H9 (cell line): ENCODE data around the gene TMEM135. TPM values are rescaled to one million over a fixed set of nuclear protein-coding genes. Genes with fewer than 3 reads are reported as not detected.

Experiments
- DNase-seq: peaks from one replicate; pipeline ENCODE4 v3.0.0-alpha.2; 2017
- H2AFZ ChIP-seq: one replicate; pipeline ENCODE4 v1.6.1; 2013; ENCODE audit warnings: mild to moderate bottlenecking, low read length, control low read depth, moderate library complexity
- H2AK5ac ChIP-seq: 2 replicates; pipeline ENCODE4 v1.6.1; 2013; ENCODE audit warnings: low read length, control low read depth, mixed read lengths; ENCODE audit not compliant: insufficient read length
- H2BK120ac ChIP-seq: one replicate; pipeline ENCODE4 v1.6.1; 2013; ENCODE audit warnings: low read depth, mild to moderate bottlenecking, low read length, control low read depth, inconsistent platforms; ENCODE audit not compliant: poor library complexity, severe bottlenecking
- H2BK12ac ChIP-seq: 2 replicates; pipeline ENCODE4 v1.6.1; 2013; ENCODE audit warnings: low read length, control low read depth, mixed read lengths, low read depth; ENCODE audit not compliant: insufficient read length
- H2BK15ac ChIP-seq: 2 replicates; pipeline ENCODE4 v1.6.1; 2013; ENCODE audit warnings: low read depth, low read length, control low read depth
- H2BK20ac ChIP-seq: one replicate; pipeline ENCODE4 v1.6.1; 2013; ENCODE audit warnings: low read depth, mild to moderate bottlenecking, low read length, control low read depth, inconsistent platforms; ENCODE audit not compliant: poor library complexity, severe bottlenecking
- H2BK5ac ChIP-seq: 2 replicates; pipeline ENCODE4 v1.6.1; 2013; ENCODE audit warnings: low read length, control low read depth, mixed read lengths; ENCODE audit not compliant: insufficient read length
- H3K14ac ChIP-seq: 2 replicates; pipeline ENCODE4 v1.6.1; 2013; ENCODE audit warnings: low read length, control low read depth; ENCODE audit not compliant: insufficient read depth
- H3K18ac ChIP-seq: 2 replicates; pipeline ENCODE4 v1.6.1; 2013; ENCODE audit warnings: low read depth, mild to moderate bottlenecking, mixed read lengths, low read length, control low read depth; ENCODE audit not compliant: insufficient read length
- H3K23ac ChIP-seq: 2 replicates; pipeline ENCODE4 v1.6.1; 2013; ENCODE audit warnings: low read length, control low read depth, mixed read lengths, low read depth; ENCODE audit not compliant: insufficient read length
- H3K23me2 ChIP-seq: 2 replicates; pipeline ENCODE4 v1.6.1; 2013; ENCODE audit warnings: low read depth, mild to moderate bottlenecking, mixed read lengths, low read length, control low read depth; ENCODE audit not compliant: insufficient read length, poor library complexity, severe bottlenecking
- H3K27ac ChIP-seq: 2 replicates; pipeline ENCODE4 v1.5.1; 2013; ENCODE audit warnings: low read length, control low read depth, mixed read lengths, low read depth; ENCODE audit not compliant: insufficient read length
- H3K27me3 ChIP-seq: 2 replicates; pipeline ENCODE4 v1.6.1; 2013; ENCODE audit warnings: low read length, control low read depth, inconsistent platforms; ENCODE audit not compliant: insufficient read depth
- H3K4ac ChIP-seq: 2 replicates; pipeline ENCODE4 v1.6.1; 2013; ENCODE audit warnings: low read depth, mild to moderate bottlenecking, control low read depth, inconsistent platforms, low read length, moderate library complexity
- H3K4me1 ChIP-seq: 2 replicates; pipeline ENCODE4 v1.6.1; 2013; ENCODE audit warnings: low read length, control low read depth, inconsistent platforms; ENCODE audit not compliant: insufficient read depth
- H3K4me2 ChIP-seq: 2 replicates; pipeline ENCODE4 v1.6.1; 2013; ENCODE audit warnings: low read length, control low read depth, mixed read lengths; ENCODE audit not compliant: insufficient read length, insufficient read depth
- H3K56ac ChIP-seq: 2 replicates; pipeline ENCODE4 v1.6.1; 2013; ENCODE audit warnings: low read depth, mild to moderate bottlenecking, mixed read lengths, low read length, control low read depth; ENCODE audit not compliant: insufficient read length
- H3K79me1 ChIP-seq: 2 replicates; pipeline ENCODE4 v1.6.1; 2013; ENCODE audit warnings: low read depth, mild to moderate bottlenecking, moderate library complexity, low read length, control low read depth, inconsistent platforms; ENCODE audit not compliant: insufficient read depth, poor library complexity, severe bottlenecking
- H3K79me2 ChIP-seq: 2 replicates; pipeline ENCODE4 v1.6.1; 2013; ENCODE audit warnings: low read length, control low read depth, inconsistent platforms; ENCODE audit not compliant: insufficient read depth
- H3K9ac ChIP-seq: 2 replicates; pipeline ENCODE4 v1.6.1; 2013; ENCODE audit warnings: low read length, control low read depth, mixed read lengths; ENCODE audit not compliant: insufficient read length; ENCODE audit errors: extremely low read depth
- H3K9me3 ChIP-seq: one replicate; pipeline ENCODE4 v1.6.1; 2013; ENCODE audit warnings: low read depth, low read length, inconsistent platforms; ENCODE audit not compliant: control insufficient read depth
- H3T11ph ChIP-seq: one replicate; pipeline ENCODE4 v1.6.1; 2013; ENCODE audit warnings: mild to moderate bottlenecking, low read length, control low read depth, inconsistent platforms
- H4K20me1 ChIP-seq: one replicate; pipeline ENCODE4 v1.6.1; 2013; ENCODE audit not compliant: control insufficient read depth, insufficient read length, insufficient read depth
- H4K5ac ChIP-seq: 2 replicates; pipeline ENCODE4 v1.6.1; 2013; ENCODE audit warnings: low read depth, mild to moderate bottlenecking, mixed read lengths, low read length, control low read depth; ENCODE audit not compliant: insufficient read length
- H4K8ac ChIP-seq: replicated peaks from 2 replicates; pipeline ENCODE4 v1.6.1; 2013; ENCODE audit warnings: low read length, control low read depth, mixed read lengths, low read depth; ENCODE audit not compliant: insufficient read length
- H4K91ac ChIP-seq: 2 replicates; pipeline ENCODE4 v1.6.1; 2013; ENCODE audit warnings: low read depth, mild to moderate bottlenecking, moderate library complexity, mixed read lengths, low read length, control low read depth; ENCODE audit not compliant: insufficient read length
- H3K27ac Mint-ChIP-seq, 3 experiments: 2 replicates in 2 of 3; 3 replicates in 1 of 3; pipeline ENCODE4 v1.8.0; 2020 to 2021; ENCODE audit warnings: mixed read lengths in 3 of 3, mild to moderate bottlenecking in 1 of 3, moderate library complexity in 1 of 3
- H3K27me3 Mint-ChIP-seq: 2 replicates; pipeline ENCODE4 v1.8.0; 2021; ENCODE audit warnings: low read depth, mild to moderate bottlenecking, moderate library complexity, mixed read lengths
- H3K36me3 Mint-ChIP-seq, 3 experiments: 2 replicates in 2 of 3; 3 replicates in 1 of 3; pipeline ENCODE4 v1.8.0; 2020 to 2021; ENCODE audit warnings: low read depth in 3 of 3, mixed read lengths in 3 of 3; ENCODE audit not compliant: insufficient read depth in 1 of 3
- H3K4me1 Mint-ChIP-seq, 2 experiments: 2 replicates each; pipeline ENCODE4 v1.8.0; 2020; ENCODE audit warnings: mixed read lengths in 2 of 2
- H3K4me3 Mint-ChIP-seq, 2 experiments: 2 replicates in 1 of 2; 3 replicates in 1 of 2; pipeline ENCODE4 v1.8.0; 2020 to 2021; ENCODE audit warnings: mild to moderate bottlenecking in 2 of 2, mixed read lengths in 2 of 2, moderate library complexity in 1 of 2
- H3K9me3 Mint-ChIP-seq, 2 experiments: 2 replicates in 1 of 2; 3 replicates in 1 of 2; pipeline ENCODE4 v1.8.0; 2020; ENCODE audit warnings: mild to moderate bottlenecking in 2 of 2, mixed read lengths in 2 of 2, moderate library complexity in 1 of 2
- CTCF ChIP-seq: fragments of 200-600 bp; sonication (generic); conservative IDR thresholded peaks from 3 replicates; pipeline ENCODE4 v1.8.0; 2021; ENCODE audit warnings: antibody characterized with exemption, mild to moderate bottlenecking
- WGBS: extraction: QIAGEN DNeasy Blood & Tissue Kit; methylation state at CpG from one replicate; pipeline ENCODE4 v1.1.7; 2013; ENCODE audit warnings: missing lambda C conversion rate, low lambda C conversion rate, mixed read lengths; ENCODE audit not compliant: insufficient read length; ENCODE audit errors: extremely low coverage; 5-methylcytosine and 5-hydroxymethylcytosine counted together
- total RNA-seq: library from RNA; stranded (reverse); gene quantifications from 2 replicates; pipeline ENCODE4 v1.2.1, GENCODE V29; 2021

The TMEM135 gene
- total RNA-seq, 1 experiment from 2014 or later: 25.2 TPM

DNA sequence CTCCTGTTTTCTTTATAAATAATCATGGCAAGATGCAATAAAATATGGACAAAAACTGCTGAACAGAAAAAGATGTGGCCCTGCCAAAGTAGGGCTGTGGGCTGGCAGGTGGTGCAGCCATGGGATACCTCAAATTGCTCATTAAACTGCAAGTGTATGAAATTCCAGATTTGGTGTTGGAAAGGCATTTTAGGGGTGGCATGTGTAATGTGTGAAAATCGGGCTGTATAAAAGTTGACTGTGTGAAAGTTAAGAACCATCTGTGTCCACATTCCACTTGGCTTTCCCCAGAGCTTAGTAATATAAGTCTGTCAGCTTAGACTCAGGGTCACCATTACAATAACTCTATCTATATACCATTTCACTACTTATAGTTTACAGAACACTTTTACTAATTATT is 47.7 kb upstream of the TMEM135 start:
- Histone ChIP-seq H2BK15ac (no peak overlapping the region), H3K4me2 (no peak overlapping the region), H4K20me1 (no peaks in the 10 kb centered on the region), H3T11ph (no peak overlapping the region), H4K91ac (no peak overlapping the region), H3K18ac (no peak overlapping the region), H3K4me1 (no peaks in the 10 kb centered on the region), H3K9me3 (no peaks in the 10 kb centered on the region), H3K79me2 (no peaks in the 10 kb centered on the region), H4K5ac (no peak overlapping the region), H4K8ac (no peak overlapping the region), H3K56ac (no peak overlapping the region), H3K23ac (no peak overlapping the region), H3K23me2 (no peaks in the 10 kb centered on the region), H2BK12ac (no peak overlapping the region), H3K4ac (no peak overlapping the region), H3K14ac (no peak overlapping the region), H2AK5ac (no peak overlapping the region), H3K27ac (no peak overlapping the region), H2BK120ac (no peak overlapping the region), H2BK5ac (no peak overlapping the region), H2BK20ac (no peak overlapping the region), H3K79me1 (no peaks in the 10 kb centered on the region), H3K9ac (no peak overlapping the region), H2AFZ (no peak overlapping the region), H3K27me3 (no peaks in the 10 kb centered on the region)
- peaks cover 2% of the 10 kb centered on the region; the same call in 1 of the 2 replicates for H3K27me3 Mint-ChIP-seq
- DNase-seq: no peak
- WGBS: no CpG with 5 or more reads among the region's 1 CpG
- H3K4me3 Mint-ChIP-seq: no peak overlapping the region
- TF ChIP-seq CTCF: no peak
- peaks cover 24 to 27% of the 10 kb centered on the region in 2 experiments for H3K4me1 Mint-ChIP-seq
- no peaks in the 10 kb centered on the region for H3K9me3 Mint-ChIP-seq
- H3K27ac Mint-ChIP-seq: peak overlapping the region in 1 of 3 experiments; percentile 45; a peak in 1 of 7 replicates
- no peaks in the 10 kb centered on the region for H3K36me3 Mint-ChIP-seq
